ENCODE measurements around the gene UBTD2.
"Not testable (repeated sequence)": the region's sequence is repeated elsewhere in the genome, so short reads cannot be mapped to it uniquely, and the experiment has no call there.

The UBTD2 gene

GRCh38 chr5:172207511-172207910 is 76.1 kb downstream of the UBTD2 start:
- DNase-seq, result no peak
- no peak overlapping the region for H3K27ac ChIP-seq (ENCODE audit: low read length)
- no peaks in the 10 kb centered on the region for H3K4me1 ChIP-seq (ENCODE audit: low read length)
- H3K9me2 ChIP-seq (replicated peaks; ENCODE audit: insufficient read depth, low read length), result no peaks in the 10 kb centered on the region
- no peaks in the 10 kb centered on the region for H3K27me3 ChIP-seq (replicated peaks; ENCODE audit: insufficient read depth, low read length)
- TF ChIP-seq EZH2phosphoT487 (IDR thresholded peaks at IDR 0.05; ENCODE audit: low read length) (no peak), EZH2 (optimal IDR thresholded peaks at IDR 0.05; ENCODE audit: low read depth, low read length) (no peak), CTCF (IDR thresholded peaks at IDR 0.05; ENCODE audit: low read length) (no peak)
- H3F3A ChIP-seq (ENCODE audit: insufficient read depth, low read length), result no peaks in the 10 kb centered on the region
- H3K4me3 ChIP-seq (ENCODE audit: low read length), result no peak overlapping the region
- H3K4me2 ChIP-seq (ENCODE audit: low read depth, low read length), result no peak overlapping the region
- no peak overlapping the region for H2AFZ ChIP-seq (ENCODE audit: low read length)
- no peaks in the 10 kb centered on the region for H3K9me3 ChIP-seq (replicated peaks; ENCODE audit: insufficient read depth, low read length)
- H4K20me1 ChIP-seq (ENCODE audit: insufficient read depth, low read length), result no peaks in the 10 kb centered on the region
- no peaks in the 10 kb centered on the region for H3K36me3 ChIP-seq (replicated peaks; ENCODE audit: insufficient read depth, low read length)
- H3K79me2 ChIP-seq (ENCODE audit: low read length), result no peaks in the 10 kb centered on the region
- no peak overlapping the region for H3K9ac ChIP-seq (ENCODE audit: low read length)

- H3K4me3 ChIP-seq (ENCODE audit: low read length); H3K4me2 ChIP-seq (ENCODE audit: low read depth, low read length); DNase-seq; H3K27ac ChIP-seq (ENCODE audit: low read length); H3K4me1 ChIP-seq (ENCODE audit: low read length); H3F3A ChIP-seq (ENCODE audit: insufficient read depth, low read length); H3K27me3 ChIP-seq (replicated peaks; ENCODE audit: insufficient read depth, low read length); H3K9me2 ChIP-seq (replicated peaks; ENCODE audit: insufficient read depth, low read length); H2AFZ ChIP-seq (ENCODE audit: low read length); H3K9ac ChIP-seq (ENCODE audit: low read length); H4K20me1 ChIP-seq (ENCODE audit: insufficient read depth, low read length); H3K9me3 ChIP-seq (replicated peaks; ENCODE audit: insufficient read depth, low read length); H3K79me2 ChIP-seq (ENCODE audit: low read length); H3K36me3 ChIP-seq (replicated peaks; ENCODE audit: insufficient read depth, low read length): not testable (repeated sequence)
Measured at GRCh38 chr5:172205984-172206383, 77.6 kb downstream of the UBTD2 start.

DNA sequence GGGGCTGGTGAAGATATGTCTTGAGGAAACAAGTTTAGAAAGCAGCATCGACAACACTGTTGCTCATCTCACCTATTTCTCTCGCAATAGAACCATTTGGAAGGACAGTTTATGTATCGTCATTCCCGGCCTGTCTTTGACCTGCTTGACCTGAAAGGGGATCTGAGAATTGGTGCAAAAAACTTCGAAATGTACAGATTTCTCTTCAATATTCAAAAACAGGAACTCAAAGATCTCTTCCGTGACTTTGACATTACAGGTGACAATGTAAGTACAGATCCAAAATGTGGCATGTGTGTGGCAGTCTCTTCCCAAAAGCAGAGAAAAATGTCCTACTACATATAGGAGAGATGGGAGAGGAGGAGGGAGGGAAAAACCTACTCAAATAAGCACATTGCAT is 83.1 kb downstream of the UBTD2 start:
- no peak for TF ChIP-seq CTCF (IDR thresholded peaks at IDR 0.05; ENCODE audit: low read length)
- no peak for TF ChIP-seq EZH2phosphoT487 (IDR thresholded peaks at IDR 0.05; ENCODE audit: low read length)
- no peak for TF ChIP-seq EZH2 (optimal IDR thresholded peaks at IDR 0.05; ENCODE audit: low read depth, low read length)
- no peaks in the 10 kb centered on the region for H3K4me1 ChIP-seq (ENCODE audit: low read length)
- no peak for DNase-seq

DNA sequence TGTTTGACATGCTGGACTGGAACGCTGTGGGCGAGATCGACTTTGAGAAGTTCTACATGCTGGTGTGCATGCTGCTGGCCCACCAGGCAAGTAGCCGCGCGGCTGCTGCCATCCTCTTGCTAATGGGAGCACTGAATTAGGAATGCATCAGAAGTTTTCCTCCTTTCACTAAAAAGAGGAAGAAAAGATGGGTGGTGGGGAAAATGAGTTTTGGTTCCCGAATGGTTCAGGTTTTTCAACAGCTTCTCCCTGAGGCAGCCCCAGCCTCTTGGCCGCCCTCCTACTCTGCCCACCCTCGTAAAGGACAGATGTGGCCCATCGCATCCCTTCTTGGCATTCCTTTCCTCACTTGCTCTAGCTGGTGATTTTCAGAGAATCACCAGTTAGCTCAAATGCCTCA is 84.1 kb downstream of the UBTD2 start:
- H3K9me2 ChIP-seq (replicated peaks; ENCODE audit: insufficient read depth, low read length), result no peaks in the 10 kb centered on the region
- no peak for DNase-seq
- no peaks in the 10 kb centered on the region for H3K27me3 ChIP-seq (replicated peaks; ENCODE audit: insufficient read depth, low read length)

More for the DNA sequence above, 83.1 kb downstream of the UBTD2 start:
- no peaks in the 10 kb centered on the region for H3F3A ChIP-seq (ENCODE audit: insufficient read depth, low read length)
- no peak overlapping the region for H2AFZ ChIP-seq (ENCODE audit: low read length)
- no peaks in the 10 kb centered on the region for H3K36me3 ChIP-seq (replicated peaks; ENCODE audit: insufficient read depth, low read length)
- no peak overlapping the region for H3K4me2 ChIP-seq (ENCODE audit: low read depth, low read length)
- H3K79me2 ChIP-seq (ENCODE audit: low read length), result no peaks in the 10 kb centered on the region
- no peak overlapping the region for H3K4me3 ChIP-seq (ENCODE audit: low read length)
- H3K9me2 ChIP-seq (replicated peaks; ENCODE audit: insufficient read depth, low read length), result no peaks in the 10 kb centered on the region
- no peaks in the 10 kb centered on the region for H4K20me1 ChIP-seq (ENCODE audit: insufficient read depth, low read length)
- no peaks in the 10 kb centered on the region for H3K9me3 ChIP-seq (replicated peaks; ENCODE audit: insufficient read depth, low read length)
- no peaks in the 10 kb centered on the region for H3K27me3 ChIP-seq (replicated peaks; ENCODE audit: insufficient read depth, low read length)
- H3K9ac ChIP-seq (ENCODE audit: low read length), result no peak overlapping the region
- H3K27ac ChIP-seq (ENCODE audit: low read length), result no peak overlapping the region

DNA sequence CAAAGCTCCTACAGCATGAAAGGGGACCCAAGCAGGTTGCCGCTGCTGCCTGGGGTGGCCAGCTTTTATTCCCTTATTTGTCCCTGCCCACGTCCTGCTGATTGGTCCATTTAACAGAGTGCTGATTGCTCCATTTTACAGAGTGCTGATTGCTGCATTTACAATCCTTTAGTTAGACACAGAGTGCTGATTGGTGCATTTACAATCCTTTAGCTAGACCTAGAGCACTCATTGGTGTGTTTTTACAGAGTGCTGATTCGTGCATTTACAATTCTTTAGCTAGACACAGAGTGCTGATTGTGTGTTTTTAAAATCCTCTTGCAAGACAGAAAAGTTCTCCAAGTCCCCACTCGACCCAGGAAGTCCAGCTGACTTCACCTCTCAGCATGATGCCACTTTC is 85.8 kb downstream of the UBTD2 start:
- not testable (repeated sequence) for H3K36me3 ChIP-seq (replicated peaks; ENCODE audit: insufficient read depth, low read length); H3K27me3 ChIP-seq (replicated peaks; ENCODE audit: insufficient read depth, low read length); H4K20me1 ChIP-seq (ENCODE audit: insufficient read depth, low read length); H3F3A ChIP-seq (ENCODE audit: insufficient read depth, low read length); H2AFZ ChIP-seq (ENCODE audit: low read length); H3K9me2 ChIP-seq (replicated peaks; ENCODE audit: insufficient read depth, low read length); H3K9ac ChIP-seq (ENCODE audit: low read length); DNase-seq; H3K27ac ChIP-seq (ENCODE audit: low read length); H3K79me2 ChIP-seq (ENCODE audit: low read length); H3K9me3 ChIP-seq (replicated peaks; ENCODE audit: insufficient read depth, low read length); H3K4me2 ChIP-seq (ENCODE audit: low read depth, low read length); H3K4me3 ChIP-seq (ENCODE audit: low read length); H3K4me1 ChIP-seq (ENCODE audit: low read length)

More for the DNA sequence above, 84.1 kb downstream of the UBTD2 start:
- no peaks in the 10 kb centered on the region for H4K20me1 ChIP-seq (ENCODE audit: insufficient read depth, low read length)
- H3K4me1 ChIP-seq (ENCODE audit: low read length), result no peaks in the 10 kb centered on the region
- no peaks in the 10 kb centered on the region for H3K36me3 ChIP-seq (replicated peaks; ENCODE audit: insufficient read depth, low read length)
- no peak overlapping the region for H3K4me3 ChIP-seq (ENCODE audit: low read length)
- no peaks in the 10 kb centered on the region for H3K79me2 ChIP-seq (ENCODE audit: low read length)
- H3K9ac ChIP-seq (ENCODE audit: low read length), result no peak overlapping the region
- no peaks in the 10 kb centered on the region for H3F3A ChIP-seq (ENCODE audit: insufficient read depth, low read length)
- no peak overlapping the region for H3K4me2 ChIP-seq (ENCODE audit: low read depth, low read length)
- no peak overlapping the region for H3K27ac ChIP-seq (ENCODE audit: low read length)
- no peak overlapping the region for H2AFZ ChIP-seq (ENCODE audit: low read length)
- H3K9me3 ChIP-seq (replicated peaks; ENCODE audit: insufficient read depth, low read length), result no peaks in the 10 kb centered on the region
- no peak for TF ChIP-seq CTCF (IDR thresholded peaks at IDR 0.05; ENCODE audit: low read length)
- TF ChIP-seq EZH2 (optimal IDR thresholded peaks at IDR 0.05; ENCODE audit: low read depth, low read length), result no peak
- no peak for TF ChIP-seq EZH2phosphoT487 (IDR thresholded peaks at IDR 0.05; ENCODE audit: low read length)

Data from MM.1S (cell line).